Measurements from ENCODE around the gene ST3GAL3.

ST3GAL3 gene

GRCh38 chr1:43953361-43953760 is 246.0 kb downstream of the ST3GAL3 start:
- TF ChIP-seq POLR2AphosphoS5 (IDR thresholded peaks at IDR 0.05; ENCODE audit: borderline replicate concordance, low read depth, low read length) (no peak), EZH2 (IDR thresholded peaks at IDR 0.05) (no peak), FOXP2 (optimal IDR thresholded peaks at IDR 0.05; ENCODE audit: control extremely low read depth, extremely low read length, insufficient read depth) (no peak)
- H3K27ac ChIP-seq, result no peak overlapping the region
- no peak overlapping the region for H3K4me3 ChIP-seq
- H3K9ac ChIP-seq (ENCODE audit: insufficient read length), result no peak overlapping the region
- H3K36me3 ChIP-seq (ENCODE audit: insufficient read depth, low read length), result peaks cover 10% of the 10 kb centered on the region
- H3K9me3 ChIP-seq (ENCODE audit: low read depth, low read length), result no peaks in the 10 kb centered on the region
- no peak for DNase-seq (ENCODE audit: low read depth, low spot score)

GRCh38 chr1:43954036-43954435 is 246.7 kb downstream of the ST3GAL3 start:
- peaks cover 10% of the 10 kb centered on the region for H3K36me3 ChIP-seq (ENCODE audit: insufficient read depth, low read length)
- no peak for DNase-seq (ENCODE audit: low read depth, low spot score)
- no peak overlapping the region for H3K27ac ChIP-seq
- no peak overlapping the region for H3K9ac ChIP-seq (ENCODE audit: insufficient read length)
- no peak overlapping the region for H3K4me3 ChIP-seq
- no peaks in the 10 kb centered on the region for H3K9me3 ChIP-seq (ENCODE audit: low read depth, low read length)
- TF ChIP-seq EZH2 (IDR thresholded peaks at IDR 0.05) (no peak), POLR2AphosphoS5 (IDR thresholded peaks at IDR 0.05; ENCODE audit: borderline replicate concordance, low read depth, low read length) (no peak), FOXP2 (optimal IDR thresholded peaks at IDR 0.05; ENCODE audit: control extremely low read depth, extremely low read length, insufficient read depth) (no peak)

- no peak for DNase-seq (ENCODE audit: low read depth, low spot score)
Observed at GRCh38 chr1:43956234-43956633, 248.9 kb downstream of the ST3GAL3 start.

GRCh38 chr1:43957407-43958040 is 250.2 kb downstream of the ST3GAL3 start:
- TF ChIP-seq EZH2 (IDR thresholded peaks at IDR 0.05) (no peak), FOXP2 (optimal IDR thresholded peaks at IDR 0.05; ENCODE audit: control extremely low read depth, extremely low read length, insufficient read depth) (no peak), POLR2AphosphoS5 (IDR thresholded peaks at IDR 0.05; ENCODE audit: borderline replicate concordance, low read depth, low read length) (no peak)
- Histone ChIP-seq H3K4me3 (no peak overlapping the region), H3K9ac (ENCODE audit: insufficient read length) (no peak overlapping the region), H3K36me3 (ENCODE audit: insufficient read depth, low read length) (no peaks in the 10 kb centered on the region; the same call in 1 of the 2 replicates), H3K9me3 (ENCODE audit: low read depth, low read length) (no peaks in the 10 kb centered on the region), H3K27ac (no peak overlapping the region)
- no peak for DNase-seq (ENCODE audit: low read depth, low spot score)

More at GRCh38 chr1:43956234-43956633, 248.9 kb downstream of the ST3GAL3 start:
- Histone ChIP-seq H3K9me3 (ENCODE audit: low read depth, low read length) (no peaks in the 10 kb centered on the region), H3K4me3 (no peak overlapping the region), H3K27ac (no peak overlapping the region), H3K9ac (ENCODE audit: insufficient read length) (no peak overlapping the region), H3K36me3 (ENCODE audit: insufficient read depth, low read length) (no peaks in the 10 kb centered on the region; the same call in 1 of the 2 replicates)
- no peak for TF ChIP-seq FOXP2 (optimal IDR thresholded peaks at IDR 0.05; ENCODE audit: control extremely low read depth, extremely low read length, insufficient read depth)
- TF ChIP-seq POLR2AphosphoS5 (IDR thresholded peaks at IDR 0.05; ENCODE audit: borderline replicate concordance, low read depth, low read length), result no peak
- TF ChIP-seq EZH2 (IDR thresholded peaks at IDR 0.05), result no peak

GRCh38 chr1:43958351-43959255 is 251.3 kb downstream of the ST3GAL3 start:
- no peaks in the 10 kb centered on the region for H3K9me3 ChIP-seq (ENCODE audit: low read depth, low read length)
- H3K27ac ChIP-seq, result no peak overlapping the region
- H3K4me3 ChIP-seq, result no peak overlapping the region
- no peak overlapping the region for H3K9ac ChIP-seq (ENCODE audit: insufficient read length)
- no peak for TF ChIP-seq EZH2 (IDR thresholded peaks at IDR 0.05)
- H3K36me3 ChIP-seq (ENCODE audit: insufficient read depth, low read length), result no peaks in the 10 kb centered on the region; the same call in 1 of the 2 replicates
- no peak for DNase-seq (ENCODE audit: low read depth, low spot score)

- no peak overlapping the region for H3K4me3 ChIP-seq
- H3K27ac ChIP-seq, result no peak overlapping the region
- no peak for DNase-seq (ENCODE audit: low read depth, low spot score)
- H3K9ac ChIP-seq (ENCODE audit: insufficient read length), result no peak overlapping the region
- TF ChIP-seq POLR2AphosphoS5 (IDR thresholded peaks at IDR 0.05; ENCODE audit: borderline replicate concordance, low read depth, low read length) (no peak), EZH2 (IDR thresholded peaks at IDR 0.05) (no peak), FOXP2 (optimal IDR thresholded peaks at IDR 0.05; ENCODE audit: control extremely low read depth, extremely low read length, insufficient read depth) (no peak)
- H3K36me3 ChIP-seq (ENCODE audit: insufficient read depth, low read length), result no peaks in the 10 kb centered on the region; the same call in 1 of the 2 replicates
- no peaks in the 10 kb centered on the region for H3K9me3 ChIP-seq (ENCODE audit: low read depth, low read length)
Observed at GRCh38 chr1:43960798-43961197, 253.5 kb downstream of the ST3GAL3 start.

- TF ChIP-seq FOXP2 (optimal IDR thresholded peaks at IDR 0.05; ENCODE audit: control extremely low read depth, extremely low read length, insufficient read depth) (no peak), POLR2AphosphoS5 (IDR thresholded peaks at IDR 0.05; ENCODE audit: borderline replicate concordance, low read depth, low read length) (no peak), EZH2 (IDR thresholded peaks at IDR 0.05) (no peak)
- Histone ChIP-seq H3K27ac (no peak overlapping the region), H3K9me3 (ENCODE audit: low read depth, low read length) (no peaks in the 10 kb centered on the region), H3K4me3 (no peak overlapping the region), H3K36me3 (ENCODE audit: insufficient read depth, low read length) (no peaks in the 10 kb centered on the region; the same call in 1 of the 2 replicates), H3K9ac (ENCODE audit: insufficient read length) (no peak overlapping the region)
- DNase-seq (ENCODE audit: low read depth, low spot score), result no peak
Observed at GRCh38 chr1:43961692-43962091, 254.4 kb downstream of the ST3GAL3 start.

- Histone ChIP-seq H3K4me3 (no peak overlapping the region), H3K9me3 (ENCODE audit: low read depth, low read length) (no peaks in the 10 kb centered on the region), H3K9ac (ENCODE audit: insufficient read length) (no peak overlapping the region), H3K27ac (no peak overlapping the region), H3K36me3 (ENCODE audit: insufficient read depth, low read length) (no peaks in the 10 kb centered on the region; the same call in 1 of the 2 replicates)
- TF ChIP-seq FOXP2 (optimal IDR thresholded peaks at IDR 0.05; ENCODE audit: control extremely low read depth, extremely low read length, insufficient read depth) (no peak), EZH2 (IDR thresholded peaks at IDR 0.05) (no peak), POLR2AphosphoS5 (IDR thresholded peaks at IDR 0.05; ENCODE audit: borderline replicate concordance, low read depth, low read length) (no peak)
- DNase-seq (ENCODE audit: low read depth, low spot score), result no peak
Observed at GRCh38 chr1:43962324-43962723, 255.0 kb downstream of the ST3GAL3 start.
